PC-9 (cell line): ENCODE measurements around the gene EFS. TPM values are rescaled to one million over a fixed set of nuclear protein-coding genes. Genes with fewer than 3 reads are reported as not detected.

Experiments
- BruUV-seq: library from RNA; stranded (reverse); fragments of 400-500 nt; replicated peaks from 2 replicates; lab custom pipeline; 2021; lab: Mats Ljungman, UMichigan
- CTCF ChIA-PET: fragments of 300-600 bp; sonication (Branson Sonifier 250); formaldehyde crosslinking; loops from one replicate; lab custom pipeline; 2022; ENCODE audit warnings: antibody characterized with exemption; lab: Charles Lee
- POLR2A ChIA-PET: fragments of 300-600 bp; sonication (Branson Sonifier 250); formaldehyde crosslinking; loops from one replicate; lab custom pipeline; 2022; ENCODE audit warnings: antibody characterized with exemption; ENCODE audit not compliant: unreplicated experiment; lab: Charles Lee
- DNase-seq, 2 experiments: peaks; one replicate each; pipeline versions ENCODE4 v3.0.0 to v3.0.0-alpha.2; 2015 to 2022; ENCODE audit warnings: mixed read lengths in 1 of 2
- H2AFZ ChIP-seq: fragments of 200-600 bp; sonication (generic); 2 replicates; pipeline ENCODE4 v1.8.1; 2017; ENCODE audit warnings: antibody characterized with exemption
- H3F3A ChIP-seq: fragments of 200-600 bp; sonication (generic); 2 replicates; pipeline ENCODE4 v1.8.1; 2017; ENCODE audit warnings: antibody characterized with exemption, mild to moderate bottlenecking, low read depth; ENCODE audit not compliant: insufficient read depth
- H3K27ac ChIP-seq: fragments of 200-600 bp; sonication (generic); 2 replicates; pipeline ENCODE4 v1.6.1; 2016; ENCODE audit warnings: mixed run types
- H3K27me3 ChIP-seq: fragments of 200-600 bp; sonication (generic); 2 replicates; pipeline ENCODE4 v1.6.1; 2016; ENCODE audit warnings: low read depth, mixed run types; ENCODE audit not compliant: insufficient read depth
- H3K36me3 ChIP-seq: fragments of 200-600 bp; sonication (generic); 2 replicates; pipeline ENCODE4 v1.6.1; 2016; ENCODE audit warnings: low read depth, mixed run types
- H3K4me1 ChIP-seq: fragments of 200-600 bp; sonication (generic); replicated peaks from 2 replicates; pipeline ENCODE4 v1.6.1; 2016; ENCODE audit warnings: mixed run types; ENCODE audit not compliant: insufficient read depth
- H3K4me2 ChIP-seq: fragments of 200-600 bp; sonication (generic); 2 replicates; pipeline ENCODE4 v1.6.1; 2017; ENCODE audit warnings: mixed run types
- H3K4me3 ChIP-seq: fragments of 200-600 bp; sonication (generic); 2 replicates; pipeline ENCODE4 v1.6.1; 2016; ENCODE audit warnings: mixed run types
- H3K79me2 ChIP-seq: fragments of 200-600 bp; sonication (generic); 2 replicates; pipeline ENCODE4 v1.6.1; 2017; ENCODE audit warnings: low read depth, mixed run types
- H3K9me2 ChIP-seq: fragments of 200-600 bp; sonication (generic); 2 replicates; pipeline ENCODE4 v1.8.1; 2017; ENCODE audit warnings: mild to moderate bottlenecking; ENCODE audit not compliant: insufficient read depth
- H3K9me3 ChIP-seq: fragments of 200-600 bp; sonication (generic); 2 replicates; pipeline ENCODE4 v1.8.1; 2016; ENCODE audit warnings: low read depth; ENCODE audit not compliant: insufficient read depth
- H4K20me1 ChIP-seq: fragments of 200-600 bp; sonication (generic); 2 replicates; pipeline ENCODE4 v1.8.1; 2017; ENCODE audit not compliant: insufficient read depth
- CTCF ChIP-seq: fragments of 200-600 bp; sonication (generic); conservative IDR thresholded peaks from 2 replicates; pipeline ENCODE4 v1.6.1; 2017; ENCODE audit warnings: mixed run types, antibody characterized with exemption, mild to moderate bottlenecking, moderate library complexity
- EZH2 ChIP-seq: fragments of 200-600 bp; sonication (generic); IDR thresholded peaks from 2 replicates; pipeline ENCODE4 v1.8.0; 2017; ENCODE audit warnings: antibody characterized with exemption, low read depth
- intact Hi-C: fragments of 100-400 bp; cut with micrococcal nuclease; formaldehyde crosslinking; loops from one replicate; pipeline ENCODE4 v1.10.0; 2022; ENCODE audit not compliant: unreplicated experiment
- total RNA-seq: library from RNA; stranded (reverse); gene quantifications from 2 replicates; pipeline ENCODE4 v1.2.3, GENCODE V29; 2021

The EFS gene
- total RNA-seq, 1 experiment from 2014 or later, result not detected

- BruUV-seq, result no TSS peak
- H3K27me3 ChIP-seq, result peaks cover 92% of the 10 kb centered on the region
- H3K36me3 ChIP-seq, result no peaks in the 10 kb centered on the region
- no peaks in the 10 kb centered on the region for H4K20me1 ChIP-seq
- no peaks in the 10 kb centered on the region for H3F3A ChIP-seq
- intact Hi-C loops, result no loop called here
- no peak overlapping the region for H3K4me3 ChIP-seq
- TF ChIP-seq CTCF (no peak), EZH2 (no peak)
- CTCF ChIA-PET, result no interaction called here
- no peaks in the 10 kb centered on the region for H3K4me1 ChIP-seq
- no peaks in the 10 kb centered on the region for H3K9me3 ChIP-seq
- DNase-seq, result no peak
- POLR2A ChIA-PET, result no interaction called here
- no peaks in the 10 kb centered on the region for H3K9me2 ChIP-seq
- H2AFZ ChIP-seq, result no peak overlapping the region
- H3K27ac ChIP-seq, result no peak overlapping the region
- H3K4me2 ChIP-seq, result no peak overlapping the region
- H3K79me2 ChIP-seq, result no peaks in the 10 kb centered on the region
Observed at GRCh38 chr14:23403908-23404307, 38.9 kb upstream of the EFS start.

- Histone ChIP-seq H3K4me2 (no peak overlapping the region), H3K4me3 (no peak overlapping the region), H3K27ac (no peak overlapping the region), H4K20me1 (no peaks in the 10 kb centered on the region), H2AFZ (no peak overlapping the region), H3F3A (no peaks in the 10 kb centered on the region), H3K9me3 (no peaks in the 10 kb centered on the region), H3K4me1 (no peaks in the 10 kb centered on the region), H3K79me2 (no peaks in the 10 kb centered on the region), H3K36me3 (no peaks in the 10 kb centered on the region), H3K27me3 (peaks cover 91% of the 10 kb centered on the region), H3K9me2 (no peaks in the 10 kb centered on the region)
- no TSS peak for BruUV-seq
- no peak for DNase-seq
- ChIA-PET CTCF (no interaction called here), POLR2A (no interaction called here)
- TF ChIP-seq CTCF (no peak), EZH2 (no peak)
- intact Hi-C loops, result no loop called here
Observed at GRCh38 chr14:23403139-23403438, 38.1 kb upstream of the EFS start.

- ChIA-PET CTCF (no interaction called here), POLR2A (interaction anchor here (0.6 kb wide), 1 partner anchor 35 kb away, joined by 3 read pairs; no protein-coding TSS in a partner anchor)
- intact Hi-C loops, result no loop called here
- TF ChIP-seq CTCF (no peak), EZH2 (no peak)
- H3K79me2 ChIP-seq, result no peaks in the 10 kb centered on the region
- BruUV-seq, result no TSS peak
- H3K27me3 ChIP-seq, result peaks cover 91% of the 10 kb centered on the region
- no peaks in the 10 kb centered on the region for H3F3A ChIP-seq
- no peaks in the 10 kb centered on the region for H3K9me2 ChIP-seq
- H3K4me2 ChIP-seq, result peak overlapping the region; percentile 46
- no peaks in the 10 kb centered on the region for H4K20me1 ChIP-seq
- H3K27ac ChIP-seq, result no peak overlapping the region
- no peak overlapping the region for H3K4me3 ChIP-seq
- H3K9me3 ChIP-seq, result no peaks in the 10 kb centered on the region
- no peak overlapping the region for H2AFZ ChIP-seq
- H3K4me1 ChIP-seq, result no peaks in the 10 kb centered on the region
- no peaks in the 10 kb centered on the region for H3K36me3 ChIP-seq
- no peak for DNase-seq
Observed at GRCh38 chr14:23402296-23403138, 37.5 kb upstream of the EFS start.
